ENCODE results near the gene PDHA2.

PDHA2 gene

DNA sequence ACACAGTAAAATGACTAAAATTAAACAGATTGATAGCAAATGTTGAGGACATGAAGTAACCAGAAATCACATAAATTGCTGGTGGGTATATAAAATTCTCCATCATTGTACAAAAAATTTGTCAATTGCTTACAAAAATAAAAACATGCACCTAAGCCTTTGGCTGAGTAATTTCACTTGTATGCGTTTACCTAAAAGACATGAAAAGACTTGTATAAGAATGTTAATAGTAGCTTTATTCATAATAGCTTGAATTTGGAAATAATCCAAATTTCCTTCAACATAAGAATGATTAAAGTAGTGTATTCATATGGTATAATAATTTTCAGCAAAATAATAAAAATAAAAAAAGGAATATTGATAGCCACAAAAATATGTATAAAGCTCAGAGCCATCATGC lies 37.7 kb downstream of the PDHA2 start:
- no peaks in the 10 kb centered on the region for H3K36me3 Mint-ChIP-seq (ENCODE audit: low read depth)

DNA sequence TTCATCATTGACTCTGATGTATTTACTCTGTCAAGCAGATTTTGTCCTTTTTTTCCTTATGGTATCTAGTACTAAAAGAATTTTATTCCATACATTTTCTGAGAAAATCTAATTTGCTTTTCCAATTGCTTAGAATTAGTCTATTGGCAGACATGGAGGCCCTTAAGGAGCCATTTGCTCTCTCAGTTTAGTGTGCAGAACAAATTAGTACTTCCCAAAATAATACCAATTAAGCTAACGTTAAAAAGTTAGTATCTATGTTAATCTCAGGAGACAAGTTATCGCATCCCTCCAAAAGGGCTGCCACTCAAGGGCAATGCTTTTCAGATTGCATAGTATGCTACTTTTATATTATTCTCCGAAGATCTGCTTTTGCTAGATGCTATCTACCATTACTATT lies 47.7 kb downstream of the PDHA2 start:
- H3K27ac Mint-ChIP-seq: no peak overlapping the region
- no peak overlapping the region for H3K4me3 Mint-ChIP-seq
- peaks cover 19% of the 10 kb centered on the region for H3K9me3 Mint-ChIP-seq
- H3K36me3 Mint-ChIP-seq (ENCODE audit: low read depth): no peaks in the 10 kb centered on the region
- no peaks in the 10 kb centered on the region for H3K27me3 Mint-ChIP-seq
- H3K4me1 Mint-ChIP-seq (ENCODE audit: low read depth): no peaks in the 10 kb centered on the region

More for the DNA sequence above, 37.7 kb downstream of the PDHA2 start:
- no peaks in the 10 kb centered on the region for H3K27me3 Mint-ChIP-seq
- H3K4me3 Mint-ChIP-seq: no peak overlapping the region
- H3K4me1 Mint-ChIP-seq (ENCODE audit: low read depth): no peaks in the 10 kb centered on the region
- no peak overlapping the region for H3K27ac Mint-ChIP-seq
- peaks cover 4% of the 10 kb centered on the region for H3K9me3 Mint-ChIP-seq

DNA sequence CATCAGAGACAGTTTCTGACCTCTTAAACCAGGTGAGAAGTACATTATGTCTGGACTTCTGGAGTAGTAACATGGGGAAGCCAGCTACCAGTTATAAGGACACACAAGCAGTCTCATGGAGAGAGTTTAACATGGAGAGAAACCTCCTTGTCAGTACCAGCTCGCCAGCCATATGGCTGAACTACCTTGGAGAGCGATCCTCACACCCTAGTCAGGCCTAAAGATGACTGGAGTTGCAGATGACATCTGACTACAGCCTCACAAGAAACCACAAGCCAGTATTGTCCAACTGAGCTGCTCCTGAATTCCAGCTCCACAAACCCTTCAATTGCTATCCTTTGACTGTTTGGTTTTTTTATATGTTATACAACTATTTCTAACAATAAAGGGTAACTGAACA lies 49.8 kb downstream of the PDHA2 start:
- Mint-ChIP-seq H3K27me3 (no peaks in the 10 kb centered on the region), H3K9me3 (peaks cover 5% of the 10 kb centered on the region), H3K4me1 (ENCODE audit: low read depth) (no peaks in the 10 kb centered on the region), H3K27ac (no peak overlapping the region), H3K36me3 (ENCODE audit: low read depth) (no peaks in the 10 kb centered on the region), H3K4me3 (no peak overlapping the region)

Measured in stimulated activated naive CD8-positive, alpha-beta T cell treated with anti-CD3 and anti-CD28 coated beads, Interleukin-15, Interleukin-2, amounts not matched to agents 100 ng/mL and 50 ng/mL, for 24 hours (primary cell).